ENCODE results near the gene KRTAP10-3.
"Not testable (repeated sequence)": the region's sequence is repeated elsewhere in the genome, so short reads cannot be mapped to it uniquely, and the experiment has no call there.

The KRTAP10-3 gene

DNA sequence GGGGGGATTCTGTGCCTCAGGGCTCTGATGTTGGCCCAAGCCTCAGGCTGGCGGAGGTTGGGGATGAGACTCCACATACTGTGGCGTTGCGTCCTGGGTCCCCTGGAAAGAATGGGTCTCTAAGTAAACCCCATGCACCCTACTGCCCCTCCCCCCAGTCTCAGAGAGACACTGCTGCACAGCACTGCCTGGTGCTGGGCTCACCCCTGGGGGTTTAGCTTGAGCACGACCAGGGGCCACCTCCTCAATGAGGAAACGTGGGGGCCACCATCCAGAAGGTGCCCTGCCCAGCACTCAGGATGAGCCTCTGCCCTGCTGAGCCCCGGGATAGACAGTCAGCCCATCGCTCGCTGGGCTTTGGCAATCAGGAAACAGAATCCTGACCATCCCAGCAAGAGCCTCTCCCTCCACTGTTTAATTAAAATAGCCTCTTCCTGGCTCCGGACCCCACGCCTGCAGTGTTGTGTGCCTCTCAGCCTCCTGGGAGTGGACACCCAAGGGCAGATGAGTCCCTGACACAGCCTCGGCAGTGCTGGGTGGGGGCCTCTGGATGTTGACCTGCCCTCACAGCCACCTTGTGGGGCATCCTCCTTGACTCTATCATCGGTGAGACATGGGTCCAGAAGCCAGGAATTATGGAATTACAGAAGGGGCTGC lies 11.4 kb upstream of the KRTAP10-3 start:
- no peak for DNase-seq

DNA sequence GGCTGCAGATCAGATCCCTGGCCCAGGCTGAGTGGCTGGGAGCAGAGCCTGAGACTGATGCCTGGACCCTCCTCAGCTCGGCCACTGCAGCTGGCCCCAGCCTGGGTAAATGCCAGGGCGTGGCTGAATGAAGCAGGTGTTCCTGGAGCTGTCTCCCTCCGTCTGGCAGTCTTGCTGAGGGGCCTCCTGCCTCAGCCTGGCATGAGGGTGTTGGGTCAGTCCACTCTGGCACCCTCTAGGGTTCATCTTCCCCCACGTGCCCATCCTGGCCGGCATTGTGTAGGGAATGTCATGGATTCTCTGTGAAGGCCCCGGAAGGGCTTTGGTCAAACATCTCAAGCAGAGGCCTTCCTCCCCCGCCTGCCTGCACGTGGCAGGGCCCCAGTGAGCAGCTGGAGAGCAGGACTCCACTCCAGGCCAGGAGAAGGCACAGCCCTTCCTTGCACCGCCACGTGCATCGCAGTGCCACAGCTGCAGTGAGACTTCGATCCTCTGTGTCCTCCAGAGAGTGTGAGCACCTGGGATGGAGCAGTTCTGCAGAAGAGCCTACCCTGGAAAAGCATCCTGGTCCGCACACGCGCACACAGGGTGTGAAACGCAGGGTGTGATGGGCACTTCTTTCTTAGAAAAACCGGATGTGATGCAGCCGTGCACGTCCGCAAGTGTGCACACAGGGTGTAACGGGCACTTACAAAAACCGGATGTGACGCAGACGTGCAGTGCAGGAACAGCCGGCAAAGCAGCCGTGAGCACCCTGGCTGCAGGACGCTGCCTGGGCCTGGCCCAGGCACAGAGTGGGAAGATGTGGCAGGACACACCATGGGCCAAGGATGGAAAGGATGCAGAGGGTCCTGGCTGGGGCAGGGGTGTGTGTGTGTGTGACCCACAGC lies 10.3 kb upstream of the KRTAP10-3 start:
- no peak for DNase-seq

DNA sequence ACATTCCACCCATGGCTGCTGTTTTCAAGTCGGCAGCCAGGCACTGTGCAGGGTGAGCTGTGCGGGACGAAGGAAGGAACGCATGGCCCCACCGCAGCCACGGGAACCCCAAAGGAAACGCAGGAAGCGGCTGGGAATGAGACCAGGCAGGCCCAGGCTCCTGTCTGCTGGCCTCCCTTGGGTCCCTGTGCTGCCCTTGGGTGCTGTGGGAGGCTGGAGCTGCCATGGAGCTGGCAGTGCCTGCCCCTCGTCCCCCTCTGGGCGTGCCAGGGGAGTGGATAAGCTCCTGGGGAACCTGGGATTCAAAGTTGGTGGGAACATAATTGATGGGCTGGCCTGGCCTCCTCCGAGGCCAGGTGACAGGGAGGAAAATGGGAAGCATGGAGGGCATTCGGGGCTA lies 9.7 kb upstream of the KRTAP10-3 start:
- no peak for DNase-seq

DNA sequence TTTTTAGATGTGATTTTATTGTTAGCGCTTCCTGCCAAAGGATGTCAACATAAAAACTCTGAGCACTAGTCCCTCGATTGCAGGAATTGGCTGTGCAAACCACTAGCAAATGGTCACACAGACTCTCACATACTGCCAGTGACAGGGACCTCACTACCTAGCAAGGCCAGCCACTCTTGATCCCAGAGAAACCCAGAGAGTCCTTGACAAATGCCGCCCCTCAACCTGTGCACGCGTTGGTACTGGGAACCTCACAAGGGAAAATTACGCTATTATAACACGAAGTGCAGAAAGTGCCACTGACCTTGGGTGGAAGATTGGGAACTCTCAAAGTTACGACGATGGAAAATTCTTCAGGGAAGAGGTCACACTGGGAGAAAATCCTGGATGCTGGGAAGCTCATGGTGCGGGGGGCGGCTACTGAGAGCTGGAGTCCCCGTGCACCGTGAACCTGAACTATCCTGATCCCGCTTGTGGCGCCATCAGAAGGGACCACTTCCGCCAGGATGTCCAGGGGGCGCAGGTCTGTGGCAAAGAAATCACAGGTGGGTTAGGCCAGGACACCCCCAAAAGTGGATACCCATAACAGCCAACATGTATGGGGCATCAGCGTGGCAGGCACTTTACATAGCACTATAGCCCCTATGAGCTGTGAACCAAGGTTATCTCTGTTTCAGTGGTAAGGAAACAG lies 9.0 kb upstream of the KRTAP10-3 start:
- no peak for DNase-seq

DNA sequence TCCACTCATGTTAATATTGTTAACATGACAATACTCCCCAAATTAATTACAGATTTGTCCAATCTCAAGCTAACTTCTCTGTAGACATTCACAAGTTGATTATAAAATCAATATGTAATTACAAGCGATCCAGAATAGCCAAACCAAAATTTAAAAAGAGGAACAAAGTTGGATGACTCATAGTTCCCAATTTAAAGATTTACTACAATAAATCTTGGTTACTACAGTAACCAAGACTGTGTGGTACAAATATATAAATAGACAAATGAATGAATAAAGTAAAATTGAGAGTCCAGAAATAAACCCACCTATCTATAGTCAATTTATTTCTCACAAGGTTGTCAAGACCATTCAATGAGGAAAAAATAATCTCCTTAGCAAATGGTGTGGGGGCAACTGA lies 7.8 kb upstream of the KRTAP10-3 start:
- no peak for DNase-seq

DNA sequence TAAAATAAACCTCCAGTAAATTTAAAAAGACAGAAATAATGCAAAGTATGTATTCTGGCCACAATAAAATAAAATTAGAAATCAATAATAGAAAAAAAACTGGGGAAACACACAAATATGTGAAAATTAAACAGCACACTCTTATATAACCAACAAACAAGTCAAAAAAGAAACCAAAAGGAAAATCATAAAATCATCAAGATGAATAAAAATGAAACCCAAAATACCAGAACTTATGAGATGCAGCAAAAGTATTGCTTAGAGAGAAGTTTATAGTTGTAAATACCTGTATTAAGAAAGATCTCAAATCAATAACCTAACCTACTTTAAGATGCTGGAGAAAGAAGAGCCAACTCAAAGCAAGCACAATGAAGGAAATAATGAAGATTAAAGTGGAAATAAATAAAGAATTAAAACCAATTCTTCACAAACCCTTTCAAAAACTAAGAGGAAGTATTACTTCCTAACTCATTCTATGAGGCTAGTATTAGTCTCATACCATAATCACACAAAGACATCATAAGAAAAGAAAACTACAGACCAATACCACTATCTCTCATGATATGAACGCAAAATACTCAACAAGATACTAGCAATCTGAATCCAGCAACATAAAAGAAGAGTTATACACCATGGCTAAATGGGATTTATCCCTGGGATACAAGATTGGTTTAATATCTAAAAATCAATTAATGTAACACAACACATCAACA lies 6.4 kb upstream of the KRTAP10-3 start:
- no peak for DNase-seq

DNA sequence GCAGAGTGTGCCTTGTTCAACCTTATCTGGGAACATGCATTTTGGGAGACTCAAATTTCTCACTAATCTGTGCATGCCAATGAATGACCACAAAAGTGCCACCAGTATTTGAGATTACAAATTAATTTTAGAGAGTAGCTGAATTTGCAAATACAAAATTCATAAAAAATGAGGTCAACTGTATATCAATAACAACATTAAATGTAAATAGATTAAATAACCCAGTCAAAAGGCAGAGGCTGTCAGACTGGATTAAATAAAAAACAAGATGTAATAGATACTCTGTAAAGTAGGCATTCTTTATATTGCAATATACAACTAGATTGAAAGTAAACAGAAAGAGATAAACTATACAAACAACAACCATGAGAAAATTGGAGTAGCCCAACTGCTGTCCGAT lies 5.5 kb upstream of the KRTAP10-3 start:
- DNase-seq: no peak

GRCh38 chr21:44558329-44558675 lies 293 bp downstream of the KRTAP10-3 start:
- DNase-seq: not testable (repeated sequence)

DNA sequence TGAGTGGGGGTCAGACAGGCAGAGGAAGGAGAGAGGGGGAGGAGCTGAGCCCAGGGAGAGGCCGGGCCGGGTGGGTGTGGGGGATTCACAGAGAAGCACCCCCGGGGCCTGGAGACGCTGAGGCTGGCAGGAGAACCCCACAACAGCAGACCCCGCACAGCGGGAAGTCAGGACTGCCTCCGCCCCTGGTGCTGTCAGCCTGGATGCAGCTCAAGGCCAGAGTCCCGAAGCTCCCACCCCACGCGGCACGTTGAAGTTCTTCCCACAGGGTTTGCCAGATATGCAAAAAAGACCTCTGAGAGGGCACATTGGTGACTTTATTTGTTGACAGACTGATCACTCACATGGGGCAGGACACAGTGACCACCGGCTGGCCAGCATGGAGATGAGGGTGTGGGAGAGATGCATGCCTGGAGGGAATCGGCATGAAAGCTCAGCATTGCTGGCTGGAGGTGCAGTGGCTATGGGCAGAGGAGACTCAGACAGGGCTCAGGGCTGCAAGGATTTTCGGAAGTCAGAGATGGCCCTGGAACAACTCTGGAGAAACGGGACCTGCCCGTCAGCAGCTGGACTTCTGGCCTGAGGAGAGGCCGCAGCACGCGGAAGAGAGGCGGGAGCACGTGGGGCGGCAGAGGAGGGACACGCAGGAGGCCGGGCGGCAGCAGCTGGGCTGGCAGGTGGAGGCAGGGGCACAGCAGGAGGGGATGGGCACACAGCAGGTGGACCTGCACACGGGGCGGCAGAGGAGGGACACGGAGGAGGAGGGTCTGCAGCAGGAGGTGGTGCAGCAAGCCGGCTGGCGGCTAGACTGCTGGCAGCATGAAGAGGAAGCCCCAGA lies 885 bp downstream of the KRTAP10-3 start:
- DNase-seq: no peak

GRCh38 chr21:44556879-44557278 lies 1.7 kb downstream of the KRTAP10-3 start:
- no peak for DNase-seq

- no peak for DNase-seq
These were observed 3.3 kb downstream of the KRTAP10-3 start for GRCh38 chr21:44555200-44555875.

GRCh38 chr21:44552681-44553080 lies 5.9 kb downstream of the KRTAP10-3 start:
- no peak for DNase-seq

- DNase-seq: no peak
These were observed 6.5 kb downstream of the KRTAP10-3 start for GRCh38 chr21:44552136-44552535.

GRCh38 chr21:44551340-44551961 lies 7.1 kb downstream of the KRTAP10-3 start, which contains the start of gene KRTAP10-2:
TSS of gene KRTAP10-2 (minus strand) at chr21:44551505. CDS start at chr21:44551458, 47 bp downstream.
- DNase-seq: no peak

DNA sequence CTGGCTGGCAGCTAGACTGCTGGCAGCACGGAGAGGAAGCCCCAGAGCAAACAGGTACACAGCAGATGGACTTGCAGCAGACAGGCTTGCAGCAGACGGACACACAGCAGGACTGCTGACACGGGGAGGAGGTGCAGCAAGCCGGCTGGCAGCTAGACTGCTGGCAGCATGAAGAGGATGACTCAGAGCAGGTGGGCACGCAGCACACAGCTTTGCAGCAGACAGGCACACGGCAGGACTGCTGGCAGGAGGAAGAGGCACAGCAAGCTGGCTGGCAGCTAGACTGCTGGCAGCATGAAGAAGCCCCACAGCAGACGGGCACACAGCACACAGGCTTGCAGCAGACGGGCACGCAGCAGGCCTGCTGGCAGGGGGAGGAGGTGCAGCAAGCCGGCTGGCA lies 7.8 kb downstream of the KRTAP10-3 start:
- no peak for DNase-seq

DNA sequence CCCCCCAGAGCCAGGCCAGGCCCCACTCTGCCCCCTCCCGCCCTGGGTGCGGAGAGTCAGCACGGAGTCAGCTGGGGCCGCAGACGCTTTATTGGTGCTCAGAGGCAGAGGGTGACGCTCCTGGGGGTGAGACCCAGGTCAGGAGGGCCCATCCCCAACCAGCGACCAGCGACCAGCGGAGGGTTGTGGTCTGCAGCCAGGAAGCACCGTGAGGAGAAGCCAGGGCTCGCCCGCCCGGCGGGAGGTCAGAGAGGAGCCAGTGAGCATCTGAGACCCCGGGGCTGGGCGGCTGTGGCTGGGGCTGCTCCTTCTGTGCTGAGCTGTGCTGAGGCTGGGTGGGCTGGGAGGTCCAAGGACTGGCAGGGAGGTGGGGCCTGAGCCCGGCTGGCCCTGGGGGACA lies 8.3 kb downstream of the KRTAP10-3 start:
- DNase-seq: not testable (repeated sequence)

DNA sequence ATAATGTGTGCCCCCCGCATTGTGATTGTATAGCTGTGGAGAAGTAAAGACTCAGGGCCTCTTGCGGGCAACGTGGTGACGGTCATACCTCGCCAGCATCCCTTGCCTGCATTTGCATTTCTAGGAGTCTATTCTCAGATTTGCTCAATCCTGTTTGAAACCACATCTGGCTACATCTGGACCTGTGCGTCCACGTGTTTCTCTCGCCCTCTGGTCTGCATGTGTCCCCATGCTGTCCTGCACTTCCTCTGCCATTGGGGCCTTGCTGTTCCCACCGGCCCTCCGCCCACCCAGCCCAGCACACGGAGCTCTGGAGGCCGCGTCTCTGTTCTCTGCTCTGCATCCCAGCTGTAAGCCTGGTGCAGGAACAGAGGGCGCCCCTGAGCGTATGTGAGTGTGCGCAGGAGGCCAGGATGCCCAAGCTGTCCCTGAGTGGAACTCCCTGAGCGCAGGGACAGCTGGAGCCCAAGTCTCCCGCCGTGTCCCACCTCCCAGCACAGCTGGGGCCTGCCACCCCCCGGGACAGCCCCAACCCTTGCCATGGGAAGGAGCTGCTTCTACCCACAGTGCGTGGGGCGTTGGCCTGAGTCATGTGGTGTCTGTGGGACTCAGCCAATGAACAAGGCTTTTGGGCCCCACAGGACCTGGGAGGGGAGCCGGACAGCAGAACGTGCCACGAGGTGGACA lies 8.9 kb downstream of the KRTAP10-3 start:
- DNase-seq: no peak

GRCh38 chr21:44548922-44549321 lies 9.7 kb downstream of the KRTAP10-3 start:
- DNase-seq: no peak

DNA sequence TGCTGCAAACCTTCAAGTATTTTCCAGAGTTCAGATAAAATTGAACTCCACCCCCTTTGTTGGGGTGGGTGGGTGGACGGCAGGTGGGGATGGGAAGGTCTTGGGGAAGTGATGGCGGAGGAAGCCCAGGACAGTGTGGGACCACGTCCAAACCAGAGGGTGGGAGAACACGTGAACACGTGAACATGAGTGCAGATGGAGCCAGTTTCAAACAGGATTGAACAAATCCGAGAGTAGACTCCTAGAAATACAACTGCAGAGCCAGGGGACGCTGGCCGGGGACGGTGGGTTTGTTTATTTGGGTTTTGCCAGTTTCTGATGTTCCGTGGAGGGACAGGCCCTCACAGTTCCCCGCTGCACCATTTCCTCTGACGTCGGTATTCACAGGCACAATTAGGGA lies 10.2 kb downstream of the KRTAP10-3 start:
- no peak for DNase-seq

GRCh38 chr21:44547656-44548331 lies 10.8 kb downstream of the KRTAP10-3 start:
- no peak for DNase-seq

Measured in hematopoietic multipotent progenitor cell treated with erythropoietin and hydrocortisone succinate and interleukin-3 and kit ligand, for 8 days (in vitro differentiated cells).